Measurements from ENCODE around the gene OCSTAMP. TPM values are rescaled to one million over a fixed set of nuclear protein-coding genes. Genes with fewer than 3 reads are reported as not detected.

The OCSTAMP gene
- total and polyA plus RNA-seq, 7 donors: not detected

- WGBS, 3 donors: 96 to 98% (median 97%) methylated on average over 5 of the region's 5 CpGs
- Histone ChIP-seq H3K27ac (no peak overlapping the region), H3K27me3 (ENCODE audit: insufficient read depth in 3 of 3, low read length in 2 of 3) (peaks cover 0 to 2% (median 0%) of the 10 kb centered on the region in 3 donors), H3K4me1 (no peaks in the 10 kb centered on the region), H3K36me3 (ENCODE audit: insufficient read depth in 1 of 2, low read depth in 1 of 2) (no peaks in the 10 kb centered on the region), H3K4me3 (no peak overlapping the region), H3K9me3 (peaks cover 8% of the 10 kb centered on the region)
- intact Hi-C loops (cut with DNase I): no loop called here
- ATAC-seq (no peak), DNase-seq (no peak)
- TF ChIP-seq CTCF (IDR thresholded peaks at IDR 0.05): no peak
These were observed 36.3 kb upstream of the OCSTAMP start for GRCh38 chr20:46586724-46587123.

- no peak for DNase-seq
- intact Hi-C loops (cut with DNase I): no loop called here
- Histone ChIP-seq H3K9me3 (peaks cover 4% of the 10 kb centered on the region), H3K27me3 (ENCODE audit: insufficient read depth in 3 of 3, low read length in 2 of 3) (peaks cover 0 to 2% (median 0%) of the 10 kb centered on the region in 3 donors), H3K4me1 (no peaks in the 10 kb centered on the region), H3K27ac (no peak overlapping the region), H3K36me3 (ENCODE audit: insufficient read depth in 1 of 2, low read depth in 1 of 2) (no peaks in the 10 kb centered on the region), H3K4me3 (no peak overlapping the region)
- no peak for TF ChIP-seq CTCF (IDR thresholded peaks at IDR 0.05)
- no peak for ATAC-seq
- 65 to 79% (median 65%) methylated on average over 2 of the region's 2 CpGs for WGBS, 3 donors
These were observed 34.1 kb upstream of the OCSTAMP start for GRCh38 chr20:46584508-46584907.

- H3K4me3 ChIP-seq: no peak overlapping the region
- H3K36me3 ChIP-seq (ENCODE audit: insufficient read depth in 1 of 2, low read depth in 1 of 2): no peaks in the 10 kb centered on the region
- H3K27me3 ChIP-seq (ENCODE audit: insufficient read depth in 3 of 3, low read length in 2 of 3): peaks cover 0 to 2% (median 0%) of the 10 kb centered on the region in 3 donors
- intact Hi-C loops (cut with DNase I): no loop called here
- ATAC-seq (no peak), DNase-seq (no peak)
- 71 to 76% (median 71%) methylated on average over 17 of the region's 17 CpGs for WGBS, 3 donors
- no peak overlapping the region for H3K27ac ChIP-seq
- no peaks in the 10 kb centered on the region for H3K9me3 ChIP-seq
- TF ChIP-seq CTCF (IDR thresholded peaks at IDR 0.05): no peak
- H3K4me1 ChIP-seq: no peaks in the 10 kb centered on the region
These were observed 33.2 kb upstream of the OCSTAMP start for GRCh38 chr20:46583411-46584214.

GRCh38 chr20:46582648-46583047 lies 32.2 kb upstream of the OCSTAMP start:
- H3K27me3 ChIP-seq (ENCODE audit: insufficient read depth in 3 of 3, low read length in 2 of 3): peaks cover 0 to 2% (median 0%) of the 10 kb centered on the region in 3 donors

More at GRCh38 chr20:46582648-46583047, 32.2 kb upstream of the OCSTAMP start:
- Histone ChIP-seq H3K36me3 (ENCODE audit: insufficient read depth in 1 of 2, low read depth in 1 of 2) (no peaks in the 10 kb centered on the region), H3K4me3 (no peak overlapping the region), H3K9me3 (no peaks in the 10 kb centered on the region), H3K27ac (no peak overlapping the region), H3K4me1 (no peaks in the 10 kb centered on the region)
- ATAC-seq (no peak), DNase-seq (no peak)
- no peak for TF ChIP-seq CTCF (IDR thresholded peaks at IDR 0.05)
- intact Hi-C loops (cut with DNase I): no loop called here
- 85 to 89% (median 87%) methylated on average over 5 of the region's 5 CpGs for WGBS, 3 donors
